Measurements from ENCODE around the gene MESD. TPM values are rescaled to one million over a fixed set of nuclear protein-coding genes. Genes with fewer than 3 reads are reported as not detected.

Gene MESD
- total RNA-seq, 1 experiment from 2014 or later = 21.2 TPM

- Histone ChIP-seq H3K9me3 (ENCODE audit: low read length) (peaks cover 5% of the 10 kb centered on the region; the same call in 1 of the 2 replicates), H4K20me1 (ENCODE audit: low read length) (no peaks in the 10 kb centered on the region), H3K27ac (ENCODE audit: low read length) (no peak overlapping the region), H2AFZ (ENCODE audit: low read length) (no peak overlapping the region), H3K79me2 (ENCODE audit: low read length) (no peaks in the 10 kb centered on the region), H3K4me3 (ENCODE audit: low read length) (no peak overlapping the region), H3K9ac (ENCODE audit: low read length) (no peak overlapping the region), H3F3A (ENCODE audit: low read length, unreplicated experiment) (no peaks in the 10 kb centered on the region), H3K4me1 (ENCODE audit: insufficient read depth, low read length) (peaks cover 8% of the 10 kb centered on the region; the same call in 1 of the 2 replicates), H3K4me2 (ENCODE audit: low read length) (no peak overlapping the region), H3K27me3 (ENCODE audit: low read length) (no peaks in the 10 kb centered on the region), H3K36me3 (ENCODE audit: low read depth, low read length) (no peaks in the 10 kb centered on the region; the same call in 1 of the 2 replicates), H3K9me2 (replicated peaks; ENCODE audit: low read length) (no peaks in the 10 kb centered on the region)
- intact Hi-C loops (cut with micrococcal nuclease) = no loop called here
- DNase-seq (no peak), ATAC-seq (no peak)
- ChIA-PET CTCF (no interaction called here), POLR2A (ENCODE audit: unreplicated experiment) (no interaction called here)
- no TSS peak for BruUV-seq (replicated peaks)
- TF ChIP-seq CTCF (conservative IDR thresholded peaks at IDR 0.05; ENCODE audit: low read depth, low read length) (no peak), EZH2 (IDR thresholded peaks at IDR 0.05; ENCODE audit: low read length, unreplicated experiment) (no peak), EZH2phosphoT487 (IDR thresholded peaks at IDR 0.05; ENCODE audit: borderline replicate concordance, low read length) (no peak)
These were observed 42.7 kb upstream of the MESD start for GRCh38 chr15:81032355-81032754.

DNA sequence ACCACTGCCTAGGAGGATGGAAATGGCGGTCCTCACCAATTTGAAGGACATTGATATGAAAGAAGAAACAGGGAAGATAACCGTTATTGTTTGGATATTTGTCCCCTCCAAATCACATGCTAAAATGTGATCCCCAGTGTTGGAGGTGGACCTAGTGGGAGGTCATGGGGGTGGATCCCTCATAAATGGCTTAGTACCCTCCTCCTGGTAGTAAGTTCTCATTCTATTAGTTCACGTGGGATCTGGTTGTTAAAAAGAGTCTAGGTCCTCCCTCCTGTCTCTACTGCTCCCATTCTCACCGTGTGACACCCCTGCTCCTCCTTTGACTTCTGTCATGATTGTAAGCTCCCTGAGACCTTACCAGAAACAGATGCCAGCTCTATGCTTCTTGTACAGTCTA, 41.6 kb upstream of the MESD start:
- Histone ChIP-seq H2AFZ (ENCODE audit: low read length) (no peak overlapping the region), H3K4me1 (ENCODE audit: insufficient read depth, low read length) (peaks cover 8% of the 10 kb centered on the region; the same call in 1 of the 2 replicates), H3K9ac (ENCODE audit: low read length) (no peak overlapping the region), H4K20me1 (ENCODE audit: low read length) (no peaks in the 10 kb centered on the region), H3K79me2 (ENCODE audit: low read length) (no peaks in the 10 kb centered on the region), H3K27me3 (ENCODE audit: low read length) (no peaks in the 10 kb centered on the region), H3K27ac (ENCODE audit: low read length) (no peak overlapping the region), H3F3A (ENCODE audit: low read length, unreplicated experiment) (no peaks in the 10 kb centered on the region), H3K4me3 (ENCODE audit: low read length) (no peak overlapping the region), H3K4me2 (ENCODE audit: low read length) (no peak overlapping the region), H3K36me3 (ENCODE audit: low read depth, low read length) (no peaks in the 10 kb centered on the region; the same call in 1 of the 2 replicates), H3K9me3 (ENCODE audit: low read length) (peaks cover 5% of the 10 kb centered on the region; the same call in 1 of the 2 replicates), H3K9me2 (replicated peaks; ENCODE audit: low read length) (no peaks in the 10 kb centered on the region)
- CTCF ChIA-PET = no interaction called here
- no peak for DNase-seq
- TF ChIP-seq CTCF (conservative IDR thresholded peaks at IDR 0.05; ENCODE audit: low read depth, low read length) (no peak), EZH2 (IDR thresholded peaks at IDR 0.05; ENCODE audit: low read length, unreplicated experiment) (no peak), EZH2phosphoT487 (IDR thresholded peaks at IDR 0.05; ENCODE audit: borderline replicate concordance, low read length) (no peak)
- BruUV-seq (replicated peaks) = no TSS peak
- POLR2A ChIA-PET (ENCODE audit: unreplicated experiment) = interaction anchor here (0.6 kb wide), 1 partner anchor 1775 kb away, joined by 6 read pairs; no protein-coding TSS in a partner anchor
- no peak for ATAC-seq
- intact Hi-C loops (cut with micrococcal nuclease) = no loop called here

DNA sequence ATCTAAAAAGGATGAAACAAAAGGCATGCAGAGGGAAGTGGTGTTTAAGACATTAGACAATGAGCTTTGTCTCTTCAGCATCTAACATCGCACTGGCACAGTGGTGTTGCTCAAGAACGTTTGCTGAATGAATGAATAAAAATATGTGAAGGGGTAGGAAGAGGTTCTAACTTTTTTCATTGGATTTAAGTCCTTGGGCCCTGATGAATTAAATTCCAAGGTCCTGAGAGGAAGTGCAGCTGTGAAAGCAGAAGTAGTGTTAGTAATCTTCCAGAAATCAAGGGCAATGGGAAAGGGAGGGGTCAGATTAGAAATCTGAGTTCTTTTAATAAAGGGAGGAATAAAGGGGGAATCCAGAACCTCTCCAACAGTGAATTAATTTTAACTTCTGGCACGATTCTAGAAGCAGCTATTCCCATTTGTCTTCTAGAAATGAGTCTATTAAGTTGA, 40.7 kb upstream of the MESD start:
- Histone ChIP-seq H3K4me3 (ENCODE audit: low read length) (no peak overlapping the region), H3K4me2 (ENCODE audit: low read length) (no peak overlapping the region), H3K79me2 (ENCODE audit: low read length) (no peaks in the 10 kb centered on the region), H3K9me2 (replicated peaks; ENCODE audit: low read length) (no peaks in the 10 kb centered on the region), H3F3A (ENCODE audit: low read length, unreplicated experiment) (no peaks in the 10 kb centered on the region), H3K36me3 (ENCODE audit: low read depth, low read length) (no peaks in the 10 kb centered on the region; the same call in 1 of the 2 replicates), H4K20me1 (ENCODE audit: low read length) (no peaks in the 10 kb centered on the region), H3K27ac (ENCODE audit: low read length) (no peak overlapping the region), H2AFZ (ENCODE audit: low read length) (no peak overlapping the region), H3K9me3 (ENCODE audit: low read length) (peaks cover 5% of the 10 kb centered on the region; the same call in 1 of the 2 replicates), H3K9ac (ENCODE audit: low read length) (no peak overlapping the region), H3K27me3 (ENCODE audit: low read length) (no peaks in the 10 kb centered on the region), H3K4me1 (ENCODE audit: insufficient read depth, low read length) (peaks cover 8% of the 10 kb centered on the region; the same call in 1 of the 2 replicates)
- BruUV-seq (replicated peaks) = no TSS peak
- intact Hi-C loops (cut with micrococcal nuclease) = no loop called here
- ChIA-PET CTCF (no interaction called here), POLR2A (ENCODE audit: unreplicated experiment) (no interaction called here)
- ATAC-seq = no peak
- no peak for DNase-seq
- TF ChIP-seq EZH2 (IDR thresholded peaks at IDR 0.05; ENCODE audit: low read length, unreplicated experiment) (no peak), EZH2phosphoT487 (IDR thresholded peaks at IDR 0.05; ENCODE audit: borderline replicate concordance, low read length) (no peak), CTCF (conservative IDR thresholded peaks at IDR 0.05; ENCODE audit: low read depth, low read length) (no peak)

All from PC-3 (cell line).